GM12878 (cell line): ENCODE data around the gene IZUMO1R. TPM values are rescaled to one million over a fixed set of nuclear protein-coding genes. Genes with fewer than 3 reads are reported as not detected.

Source experiments
- ATAC-seq: fragments of 200-7000 bp; cut with Tn5 transposase; 3 replicates; pipeline ENCODE4 v1.9.1; 2020; ENCODE audit warnings: mild to moderate bottlenecking, moderate library complexity
- BruUV-seq: library from RNA; stranded (reverse); fragments of 400-500 nt; replicated peaks from 2 replicates; lab custom pipeline; 2021; lab: Mats Ljungman, UMichigan
- CTCF ChIA-PET: fragments of 300-600 bp; sonication (Branson Sonifier 250); formaldehyde crosslinking; extraction: SDS; loops from one replicate; lab custom pipeline; 2021; ENCODE audit warnings: inconsistent platforms; lab: Yijun Ruan, JAX
- POLR2A ChIA-PET: fragments of 350-600 bp; formaldehyde crosslinking; extraction: SDS; loops from one replicate; lab custom pipeline; 2021; ENCODE audit warnings: inconsistent platforms; lab: Charles Lee
- RAD21 ChIA-PET: fragments of 300-600 bp; sonication (Branson Sonifier 250); formaldehyde crosslinking; loops from one replicate; lab custom pipeline; 2023; ENCODE audit warnings: antibody characterized with exemption; ENCODE audit not compliant: unreplicated experiment; lab: Charles Lee
- SMC1A ChIA-PET: fragments of 300-600 bp; sonication (Branson Sonifier 250); formaldehyde crosslinking; loops from one replicate; lab custom pipeline; 2023; ENCODE audit not compliant: unreplicated experiment, uncharacterized antibody; lab: Charles Lee
- DNase-seq: peaks from one replicate; pipeline ENCODE4 v3.0.0-alpha.2; 2011; ENCODE audit warnings: low read depth, low spot score
- FAIRE-seq: peaks from 3 replicates; lab custom pipeline; 2011; peaks lifted over from hg19 to GRCh38; lab: Jason Lieb, UNC
- H2AFZ ChIP-seq: 2 replicates; pipeline ENCODE4 v1.6.0; 2011; ENCODE audit warnings: low read depth, low read length, control low read depth; ENCODE audit not compliant: control insufficient read depth
- H3K27ac ChIP-seq: 2 replicates; pipeline ENCODE4 v1.5.1; 2011; ENCODE audit warnings: control low read depth; ENCODE audit not compliant: control insufficient read depth, insufficient read depth
- H3K27me3 ChIP-seq, 2 experiments: replicated peaks in 1 of 2; 2 replicates each; pipeline versions ENCODE4 v1.6.0 to v1.6.1; 2011; ENCODE audit warnings: low read length in 1 of 2; ENCODE audit not compliant: control insufficient read depth in 2 of 2, insufficient read depth in 2 of 2
- H3K36me3 ChIP-seq, 2 experiments: 2 replicates each; pipeline ENCODE4 v1.5.1; 2011; ENCODE audit warnings: low read length in 1 of 2; ENCODE audit not compliant: control insufficient read depth in 2 of 2, insufficient read depth in 2 of 2
- H3K4me1 ChIP-seq: 2 replicates; pipeline ENCODE4 v1.6.1; 2011; ENCODE audit warnings: mild to moderate bottlenecking, low read length, moderate library complexity, mixed read lengths; ENCODE audit not compliant: control insufficient read depth, insufficient read depth
- H3K4me2 ChIP-seq: 2 replicates; pipeline ENCODE4 v1.6.0; 2011; ENCODE audit warnings: control low read depth; ENCODE audit not compliant: control insufficient read depth, insufficient read depth
- H3K4me3 ChIP-seq: fragments of 200-600 bp; sonication (generic); 2 replicates; pipeline ENCODE4 v1.5.1; 2016
- H3K79me2 ChIP-seq: 2 replicates; pipeline ENCODE4 v1.6.0; 2011; ENCODE audit warnings: low read length; ENCODE audit not compliant: control insufficient read depth, insufficient read depth
- H3K9ac ChIP-seq: 2 replicates; pipeline ENCODE4 v1.8.0; 2011; ENCODE audit warnings: low read length, control low read depth, mixed read lengths; ENCODE audit not compliant: control insufficient read depth, insufficient read depth
- H3K9me3 ChIP-seq: replicated peaks from 3 replicates; pipeline ENCODE4 v1.5.1; 2011; ENCODE audit warnings: mild to moderate bottlenecking, low read length; ENCODE audit not compliant: control insufficient read depth, insufficient read depth
- H4K20me1 ChIP-seq: 2 replicates; pipeline ENCODE4 v1.6.0; 2011; ENCODE audit not compliant: control insufficient read depth, insufficient read depth
- BACH1 ChIP-seq: fragments of 450-650 bp; IDR thresholded peaks from 2 replicates; pipeline ENCODE4 v1.6.1; 2017; ENCODE audit warnings: mild to moderate bottlenecking, borderline replicate concordance
- CBX3 ChIP-seq: fragments of 200-600 bp; sonication (generic); IDR thresholded peaks from 2 replicates; pipeline ENCODE4 v1.6.1; 2016; ENCODE audit warnings: low read depth, borderline replicate concordance
- E4F1 ChIP-seq: fragments of 450-650 bp; IDR thresholded peaks from 2 replicates; pipeline ENCODE4 v1.6.1; 2018; ENCODE audit warnings: borderline replicate concordance, mild to moderate bottlenecking; ENCODE audit not compliant: partially characterized antibody
- EED ChIP-seq: sonication (generic); IDR thresholded peaks from 2 replicates; pipeline ENCODE4 v1.6.1; 2016; ENCODE audit warnings: antibody characterized with exemption, low read depth
- EZH2 ChIP-seq: IDR thresholded peaks from 2 replicates; pipeline ENCODE4 v1.6.1; 2012; ENCODE audit warnings: low read depth, mild to moderate bottlenecking, control low read depth, inconsistent platforms, low read length, borderline replicate concordance; ENCODE audit not compliant: control insufficient read depth
- FOS ChIP-seq: IDR thresholded peaks from 3 replicates; pipeline ENCODE4 v1.6.1; 2011; ENCODE audit warnings: borderline replicate concordance; ENCODE audit not compliant: insufficient read length; ENCODE audit errors: extremely low read depth
- HDGF ChIP-seq: fragments of 450-650 bp; IDR thresholded peaks from 2 replicates; pipeline ENCODE4 v1.6.1; 2016; ENCODE audit warnings: antibody characterized with exemption
- MYB ChIP-seq: fragments of 150-350 bp; IDR thresholded peaks from 2 replicates; pipeline ENCODE4 v1.6.1; 2014; ENCODE audit warnings: mild to moderate bottlenecking, low read depth, low read length, borderline replicate concordance
- PRDM15 ChIP-seq: fragments of 450-650 bp; formaldehyde crosslinking; IDR thresholded peaks from 2 replicates; pipeline ENCODE4 v1.4.0; 2020; ENCODE audit warnings: mild to moderate bottlenecking, moderate library complexity
- SUPT20H ChIP-seq: IDR thresholded peaks from 2 replicates; pipeline ENCODE4 v1.6.1; 2011; ENCODE audit warnings: low read depth, mild to moderate bottlenecking, low read length, moderate library complexity, borderline replicate concordance; ENCODE audit not compliant: control insufficient read depth
- TARDBP ChIP-seq: IDR thresholded peaks from 2 replicates; pipeline ENCODE4 v1.6.1; 2016; ENCODE audit warnings: borderline replicate concordance
- TBL1XR1 ChIP-seq: IDR thresholded peaks from 2 replicates; pipeline ENCODE4 v1.6.1; 2012; ENCODE audit warnings: low read depth, low read length, improper control_type of control experiment
- WGBS: methylation state at CpG from one replicate; pipeline ENCODE4 v1.1.6; 2016; ENCODE audit warnings: low lambda C conversion rate; ENCODE audit not compliant: insufficient replicate concordance, insufficient coverage; ENCODE audit errors: missing lambda C conversion rate; 5-methylcytosine and 5-hydroxymethylcytosine counted together
- in situ Hi-C: fragments of 300-500 bp; cut with MboI; formaldehyde crosslinking; loops from 9 replicates; pipeline ENCODE4 v1.14.3; 2018; ENCODE audit warnings: mixed read lengths
- intact Hi-C: fragments of 100-400 bp; cut with micrococcal nuclease; formaldehyde crosslinking; loops from one replicate; pipeline ENCODE4 v1.14.2; 2022; ENCODE audit not compliant: unreplicated experiment
- polyA plus RNA-seq, 11 experiments: library from polyadenylated mRNA; depleted of rRNA in 4 of 11; unstranded in 6 of 11; stranded (reverse) in 5 of 11; fragments of >200 nt; fragmentation: Nextera tagmentation in 4 of 11; fragmentation: Illumina TruSeq in 1 of 11; extraction: Ambion mirVana in 4 of 11; extraction: Trizol in 1 of 11; gene quantifications; 1 replicate in 1 of 11; 2 replicates in 10 of 11; pipeline versions ENCODE4 v1.2.1 to v1.2.3, GENCODE V29; 2011 to 2016; ENCODE audit warnings: inconsistent platforms in 2 of 11, missing spikeins in 2 of 11, low read depth in 1 of 11
- total RNA-seq, 4 experiments: library from RNA; depleted of rRNA in 3 of 4; stranded (reverse); fragments of >200 nt in 3 of 4; fragmentation: Illumina TruSeq in 1 of 4; extraction: Trizol in 1 of 4; gene quantifications; 2 replicates each; pipeline versions ENCODE4 v1.2.1 to v1.2.3, GENCODE V29; 2013 to 2021

The IZUMO1R gene
- total and polyA plus RNA-seq, 10 of the 15 experiments (the other 5 are each of a cell fraction or from before 2014, with no cell fraction given) = not detected

GRCh38 chr11:94329501-94329900 lies 25.1 kb downstream of the IZUMO1R start:
- CTCF ChIA-PET = no interaction called here
- H3K4me1 ChIP-seq = no peaks in the 10 kb centered on the region
- H3K4me2 ChIP-seq = no peak overlapping the region
- no peaks in the 10 kb centered on the region for H3K36me3 ChIP-seq
- no peaks in the 10 kb centered on the region for H3K79me2 ChIP-seq
- H3K4me3 ChIP-seq = no peak overlapping the region
- DNase-seq = no peak
- TF ChIP-seq SUPT20H = no peak
- TF ChIP-seq EED = no peak
- no peak for TF ChIP-seq FOS
- no peak for TF ChIP-seq EZH2
- FAIRE-seq = no peak
- no peaks in the 10 kb centered on the region for H3K9me3 ChIP-seq
- intact Hi-C loops = no loop called here
- SMC1A ChIA-PET = no interaction called here
- in situ Hi-C loops = loop anchor here (5.0 to 10.0 kb wide), 2 partner anchors 173 to 275 kb away; no protein-coding TSS in a partner anchor
- no peak for ATAC-seq
- RAD21 ChIA-PET = no interaction called here
- H4K20me1 ChIP-seq = no peaks in the 10 kb centered on the region
- H3K27ac ChIP-seq = no peak overlapping the region
- no peak overlapping the region for H2AFZ ChIP-seq
- no TSS peak for BruUV-seq
- POLR2A ChIA-PET = no interaction called here
- 40% methylated on average over 3 of the region's 3 CpGs for WGBS
- no peaks in the 10 kb centered on the region for H3K27me3 ChIP-seq
- no peak overlapping the region for H3K9ac ChIP-seq

GRCh38 chr11:94330789-94331188 lies 26.4 kb downstream of the IZUMO1R start:
- H3K9ac ChIP-seq = no peak overlapping the region
- no TSS peak for BruUV-seq
- no peak for FAIRE-seq
- no peaks in the 10 kb centered on the region for H3K79me2 ChIP-seq
- no peaks in the 10 kb centered on the region for H4K20me1 ChIP-seq
- CTCF ChIA-PET = no interaction called here
- H2AFZ ChIP-seq = no peak overlapping the region
- H3K9me3 ChIP-seq = no peaks in the 10 kb centered on the region
- H3K4me1 ChIP-seq = no peaks in the 10 kb centered on the region
- no peak for DNase-seq
- intact Hi-C loops (no loop called here), in situ Hi-C loops (no loop called here)
- no peak for ATAC-seq
- SMC1A ChIA-PET = interaction anchor here (0.8 kb wide), 1 partner anchor 177 kb away, joined by 3 read pairs; no protein-coding TSS in a partner anchor
- no peak overlapping the region for H3K4me2 ChIP-seq
- H3K27me3 ChIP-seq = no peaks in the 10 kb centered on the region
- WGBS = 91% methylated on average over 2 of the region's 2 CpGs
- RAD21 ChIA-PET = interaction anchor here (0.9 kb wide), 1 partner anchor 173 kb away, joined by 4 read pairs; no protein-coding TSS in a partner anchor
- H3K27ac ChIP-seq = no peak overlapping the region
- H3K36me3 ChIP-seq = no peaks in the 10 kb centered on the region
- H3K4me3 ChIP-seq = no peak overlapping the region
- POLR2A ChIA-PET = no interaction called here
- TF ChIP-seq E4F1 (no peak), TBL1XR1 (no peak), BACH1 (no peak), HDGF (no peak), PRDM15 (CRISPR knock-in tag) (no peak), TARDBP (no peak), MYB (no peak), CBX3 (no peak)
